ENCODE measurements around the gene NCOR1.

GRCh38 chr17:16215273-16215964, at the start of gene NCOR1:
- TF ChIP-seq RAD21 (IDR thresholded peaks at IDR 0.05; ENCODE audit: low read depth), result peak; percentile 11; the same call in 1 of the 2 replicates
- no peak for TF ChIP-seq USF1 (IDR thresholded peaks at IDR 0.05)
- no peak for TF ChIP-seq NFIC (IDR thresholded peaks at IDR 0.05)
- TF ChIP-seq TAF1 (IDR thresholded peaks at IDR 0.05; ENCODE audit: low read depth), result peak; percentile 97
- TF ChIP-seq, protein P1, sequence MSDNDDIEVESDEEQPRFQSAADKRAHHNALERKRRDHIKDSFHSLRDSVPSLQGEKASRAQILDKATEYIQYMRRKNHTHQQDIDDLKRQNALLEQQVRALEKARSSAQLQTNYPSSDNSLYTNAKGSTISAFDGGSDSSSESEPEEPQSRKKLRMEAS (IDR thresholded peaks at IDR 0.05), result peak; percentile 51; the same call in 1 of the 2 replicates
- no peak for TF ChIP-seq EP300 (IDR thresholded peaks at IDR 0.05; ENCODE audit: borderline replicate concordance)
- TF ChIP-seq, protein P2, sequence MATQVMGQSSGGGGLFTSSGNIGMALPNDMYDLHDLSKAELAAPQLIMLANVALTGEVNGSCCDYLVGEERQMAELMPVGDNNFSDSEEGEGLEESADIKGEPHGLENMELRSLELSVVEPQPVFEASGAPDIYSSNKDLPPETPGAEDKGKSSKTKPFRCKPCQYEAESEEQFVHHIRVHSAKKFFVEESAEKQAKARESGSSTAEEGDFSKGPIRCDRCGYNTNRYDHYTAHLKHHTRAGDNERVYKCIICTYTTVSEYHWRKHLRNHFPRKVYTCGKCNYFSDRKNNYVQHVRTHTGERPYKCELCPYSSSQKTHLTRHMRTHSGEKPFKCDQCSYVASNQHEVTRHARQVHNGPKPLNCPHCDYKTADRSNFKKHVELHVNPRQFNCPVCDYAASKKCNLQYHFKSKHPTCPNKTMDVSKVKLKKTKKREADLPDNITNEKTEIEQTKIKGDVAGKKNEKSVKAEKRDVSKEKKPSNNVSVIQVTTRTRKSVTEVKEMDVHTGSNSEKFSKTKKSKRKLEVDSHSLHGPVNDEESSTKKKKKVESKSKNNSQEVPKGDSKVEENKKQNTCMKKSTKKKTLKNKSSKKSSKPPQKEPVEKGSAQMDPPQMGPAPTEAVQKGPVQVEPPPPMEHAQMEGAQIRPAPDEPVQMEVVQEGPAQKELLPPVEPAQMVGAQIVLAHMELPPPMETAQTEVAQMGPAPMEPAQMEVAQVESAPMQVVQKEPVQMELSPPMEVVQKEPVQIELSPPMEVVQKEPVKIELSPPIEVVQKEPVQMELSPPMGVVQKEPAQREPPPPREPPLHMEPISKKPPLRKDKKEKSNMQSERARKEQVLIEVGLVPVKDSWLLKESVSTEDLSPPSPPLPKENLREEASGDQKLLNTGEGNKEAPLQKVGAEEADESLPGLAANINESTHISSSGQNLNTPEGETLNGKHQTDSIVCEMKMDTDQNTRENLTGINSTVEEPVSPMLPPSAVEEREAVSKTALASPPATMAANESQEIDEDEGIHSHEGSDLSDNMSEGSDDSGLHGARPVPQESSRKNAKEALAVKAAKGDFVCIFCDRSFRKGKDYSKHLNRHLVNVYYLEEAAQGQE (IDR thresholded peaks at IDR 0.05; ENCODE audit: low read depth), result no peak
- TF ChIP-seq TEAD4 (IDR thresholded peaks at IDR 0.05), result 0 out of 2 replicates have a peak, but pooled peaks have one; percentile 2
- TF ChIP-seq FOXM1 (IDR thresholded peaks at IDR 0.05; ENCODE audit: borderline replicate concordance, low read depth), result no peak
- peak; percentile 5; the same call in 1 of the 2 replicates for TF ChIP-seq TCF12 (IDR thresholded peaks at IDR 0.05; ENCODE audit: low read depth)
- no peak for TF ChIP-seq ZBTB7A (IDR thresholded peaks at IDR 0.05; ENCODE audit: low read depth)

All from Ishikawa (cell line).